RWPE1 (cell line): ENCODE data around the gene SETBP1.
A peak's percentile ranks its signal among the peaks of the same experiment; 100 is the strongest.

Source experiments
- CTCF ChIA-PET: fragments of 350-600 bp; sonication (Branson Sonifier 250); formaldehyde crosslinking; extraction: SDS; loops from one replicate; lab custom pipeline; 2021; lab: Yijun Ruan, JAX
- POLR2A ChIA-PET: fragments of 400-600 bp; formaldehyde crosslinking; extraction: SDS; loops from one replicate; lab custom pipeline; 2020; ENCODE audit warnings: antibody characterized with exemption; ENCODE audit not compliant: low non-redundant PET; lab: Yijun Ruan, JAX
- DNase-seq: peaks from one replicate; pipeline ENCODE4 v3.0.0; 2012; ENCODE audit warnings: low spot score
- H3K27ac ChIP-seq: fragments of 450-650 bp; 2 replicates; pipeline ENCODE4 v1.5.1; 2017
- CTCF ChIP-seq: fragments of 450-650 bp; conservative IDR thresholded peaks from 2 replicates; pipeline ENCODE4 v1.5.1; 2017; ENCODE audit warnings: low read depth, mild to moderate bottlenecking

Gene SETBP1

GRCh38 chr18:44638811-44639210 lies 41.9 kb upstream of the SETBP1 start:
- ChIA-PET POLR2A (no interaction called here), CTCF (no interaction called here)
- no peak overlapping the region for H3K27ac ChIP-seq
- TF ChIP-seq CTCF = no peak
- no peak for DNase-seq

GRCh38 chr18:44643004-44643403 lies 37.7 kb upstream of the SETBP1 start:
- H3K27ac ChIP-seq = no peak overlapping the region
- ChIA-PET POLR2A (no interaction called here), CTCF (no interaction called here)

GRCh38 chr18:44651478-44651877 lies 29.2 kb upstream of the SETBP1 start:
- ChIA-PET POLR2A (no interaction called here), CTCF (interaction anchor here (0.8 kb wide), 1 partner anchor 1304 kb away, joined by 3 read pairs; no protein-coding TSS in a partner anchor)
- no peak overlapping the region for H3K27ac ChIP-seq
- no peak for TF ChIP-seq CTCF
- DNase-seq = peak; percentile 38

More at GRCh38 chr18:44643004-44643403, 37.7 kb upstream of the SETBP1 start:
- TF ChIP-seq CTCF = no peak
- DNase-seq = no peak

- no peak for TF ChIP-seq CTCF
- CTCF ChIA-PET = interaction anchor here (0.8 kb wide), 1 partner anchor 1305 kb away, joined by 3 read pairs; no protein-coding TSS in a partner anchor
- POLR2A ChIA-PET = no interaction called here
- DNase-seq = no peak
- peak overlapping the region; percentile 54; the same call in 1 of the 2 replicates for H3K27ac ChIP-seq
Observed at GRCh38 chr18:44651918-44652572, 28.6 kb upstream of the SETBP1 start.

- TF ChIP-seq CTCF = no peak
- CTCF ChIA-PET = no interaction called here
- no peak for DNase-seq
- POLR2A ChIA-PET = no interaction called here
- H3K27ac ChIP-seq = no peak overlapping the region
Observed at GRCh38 chr18:44652722-44653121, 28.0 kb upstream of the SETBP1 start.

- H3K27ac ChIP-seq = no peak overlapping the region
- POLR2A ChIA-PET = no interaction called here
- CTCF ChIA-PET = no interaction called here
- peak; percentile 67 for DNase-seq
- no peak for TF ChIP-seq CTCF
Observed at GRCh38 chr18:44654573-44654972, 26.1 kb upstream of the SETBP1 start.
